ENCODE data around the gene SLC8B1. TPM values are rescaled to one million over a fixed set of nuclear protein-coding genes. Genes with fewer than 3 reads are reported as not detected.

Gene SLC8B1
- total RNA-seq, 4 donors from 2014 or later = 31.8 to 63.4 (median 38.8) TPM

DNA sequence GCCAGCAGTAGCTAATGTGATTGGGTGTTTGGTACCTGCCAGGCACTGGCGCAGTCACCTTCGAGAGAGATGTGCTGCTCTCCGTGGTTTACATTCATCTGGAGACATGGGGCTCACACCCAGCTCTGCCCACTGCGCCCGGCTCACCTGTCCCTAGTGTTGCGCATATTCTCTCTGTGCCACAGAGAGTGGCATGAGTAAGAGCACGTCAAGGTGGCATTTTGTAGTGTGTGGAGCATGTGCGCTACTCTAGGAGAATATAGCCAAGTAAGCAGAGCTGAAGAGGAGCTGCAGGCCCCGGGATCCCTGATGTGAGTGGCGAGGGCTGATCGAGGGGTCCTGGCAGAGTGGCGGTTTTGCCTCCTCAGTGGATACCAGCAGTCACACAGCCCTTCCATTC is 66.8 kb downstream of the SLC8B1 start:
- intact Hi-C loops (cut with DNase I; ENCODE audit: low total_unique reads) = no loop called here
- TF ChIP-seq, protein P1, sequence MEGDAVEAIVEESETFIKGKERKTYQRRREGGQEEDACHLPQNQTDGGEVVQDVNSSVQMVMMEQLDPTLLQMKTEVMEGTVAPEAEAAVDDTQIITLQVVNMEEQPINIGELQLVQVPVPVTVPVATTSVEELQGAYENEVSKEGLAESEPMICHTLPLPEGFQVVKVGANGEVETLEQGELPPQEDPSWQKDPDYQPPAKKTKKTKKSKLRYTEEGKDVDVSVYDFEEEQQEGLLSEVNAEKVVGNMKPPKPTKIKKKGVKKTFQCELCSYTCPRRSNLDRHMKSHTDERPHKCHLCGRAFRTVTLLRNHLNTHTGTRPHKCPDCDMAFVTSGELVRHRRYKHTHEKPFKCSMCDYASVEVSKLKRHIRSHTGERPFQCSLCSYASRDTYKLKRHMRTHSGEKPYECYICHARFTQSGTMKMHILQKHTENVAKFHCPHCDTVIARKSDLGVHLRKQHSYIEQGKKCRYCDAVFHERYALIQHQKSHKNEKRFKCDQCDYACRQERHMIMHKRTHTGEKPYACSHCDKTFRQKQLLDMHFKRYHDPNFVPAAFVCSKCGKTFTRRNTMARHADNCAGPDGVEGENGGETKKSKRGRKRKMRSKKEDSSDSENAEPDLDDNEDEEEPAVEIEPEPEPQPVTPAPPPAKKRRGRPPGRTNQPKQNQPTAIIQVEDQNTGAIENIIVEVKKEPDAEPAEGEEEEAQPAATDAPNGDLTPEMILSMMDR (IDR thresholded peaks at IDR 0.05) = no peak
- no peak for TF ChIP-seq POLR2A (IDR thresholded peaks at IDR 0.05)
- 96 to 98% methylated on average over 12 of the region's 12 CpGs for WGBS, 2 donors
- DNase-seq (ENCODE audit: low spot score in 2 of 2) = no peak
- H3K4me3 ChIP-seq (ENCODE audit: low read depth, poor library complexity, severe bottlenecking) = no peak overlapping the region

DNA sequence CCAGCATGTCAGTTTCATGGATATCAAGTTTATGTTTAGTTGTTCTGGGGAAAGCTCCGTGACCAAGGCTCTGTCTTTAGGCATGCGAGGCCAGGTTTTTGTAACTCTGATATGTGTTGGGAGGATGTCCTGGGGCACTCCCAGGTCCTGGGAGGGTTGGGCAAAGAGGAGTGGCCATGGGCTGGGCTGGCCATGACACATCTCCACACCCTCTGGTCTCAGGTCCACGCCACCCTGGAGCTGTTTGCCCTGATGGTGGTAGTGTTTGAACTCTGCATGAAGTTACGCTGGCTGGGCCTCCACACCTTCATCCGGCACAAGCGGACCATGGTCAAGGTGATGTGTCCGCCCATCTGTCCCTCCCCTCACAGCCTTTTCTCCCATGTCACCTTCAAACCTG is 67.3 kb downstream of the SLC8B1 start:
- intact Hi-C loops (cut with DNase I; ENCODE audit: low total_unique reads) = no loop called here
- WGBS, 2 donors = 90 to 94% methylated on average over 7 of the region's 7 CpGs
- no peak for TF ChIP-seq POLR2A (IDR thresholded peaks at IDR 0.05)

DNA sequence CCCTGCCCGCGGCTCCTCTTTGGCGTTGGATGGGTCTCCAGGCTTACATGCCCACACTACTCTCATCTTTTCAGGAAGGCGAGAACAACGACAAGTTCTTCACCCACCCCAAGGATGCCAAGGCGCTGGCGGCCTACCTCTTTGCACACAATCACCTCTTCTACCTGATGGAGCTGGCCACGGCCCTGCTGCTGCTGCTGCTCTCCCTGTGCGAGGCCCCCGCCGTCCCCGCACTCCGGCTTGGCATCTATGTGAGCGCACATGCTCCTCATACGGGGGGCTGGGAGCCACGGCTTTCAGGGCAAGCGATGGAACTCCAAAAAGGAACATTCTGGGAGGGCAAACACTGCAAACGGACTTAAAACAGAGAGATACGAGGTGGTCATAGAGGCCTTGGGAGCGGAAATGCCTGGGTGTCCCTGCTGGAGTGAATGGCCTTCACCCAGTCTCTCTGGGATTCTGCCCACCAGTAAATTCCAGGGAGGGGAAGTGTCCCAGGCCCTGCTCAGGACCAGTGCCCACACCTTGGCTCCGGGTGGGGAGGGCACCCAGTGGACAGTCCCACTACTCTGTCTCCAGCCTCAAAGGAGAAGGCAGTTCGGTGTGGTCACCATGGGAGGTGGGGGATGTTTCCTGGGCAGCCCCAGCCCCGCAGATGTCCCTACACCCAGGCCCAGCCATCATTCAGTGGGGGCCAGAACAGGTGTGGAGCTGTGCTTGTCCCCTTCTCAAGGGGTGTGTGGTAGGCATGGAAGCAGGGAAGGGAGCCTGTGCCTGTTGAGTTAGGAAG is 68.6 kb downstream of the SLC8B1 start:
- 94% methylated on average over 23 of the region's 23 CpGs for WGBS, 2 donors
- no peak for DNase-seq (ENCODE audit: low spot score in 2 of 2)
- H3K4me3 ChIP-seq (ENCODE audit: low read depth, poor library complexity, severe bottlenecking) = no peak overlapping the region
- TF ChIP-seq POLR2A (IDR thresholded peaks at IDR 0.05) = no peak
- TF ChIP-seq, protein P1 (IDR thresholded peaks at IDR 0.05) = no peak
- intact Hi-C loops (cut with DNase I; ENCODE audit: low total_unique reads) = no loop called here

More for the DNA sequence above, 67.3 kb downstream of the SLC8B1 start:
- no peak for DNase-seq (ENCODE audit: low spot score in 2 of 2)
- no peak overlapping the region for H3K4me3 ChIP-seq (ENCODE audit: low read depth, poor library complexity, severe bottlenecking)

- DNase-seq (ENCODE audit: low spot score in 2 of 2) = no peak
- WGBS, 2 donors = 91 to 95% methylated on average over 9 of the region's 9 CpGs
- H3K4me3 ChIP-seq (ENCODE audit: low read depth, poor library complexity, severe bottlenecking) = no peak overlapping the region
- TF ChIP-seq, protein P1 (IDR thresholded peaks at IDR 0.05) = no peak
- no peak for TF ChIP-seq POLR2A (IDR thresholded peaks at IDR 0.05)
- intact Hi-C loops (cut with DNase I; ENCODE audit: low total_unique reads) = no loop called here
Observed at GRCh38 chr12:113263431-113263963, 71.4 kb downstream of the SLC8B1 start.

GRCh38 chr12:113262710-113263109 is 72.2 kb downstream of the SLC8B1 start:
- no peak overlapping the region for H3K4me3 ChIP-seq (ENCODE audit: low read depth, poor library complexity, severe bottlenecking)

GRCh38 chr12:113261847-113262470 is 73.0 kb downstream of the SLC8B1 start:
- WGBS, 2 donors = 73 to 74% methylated on average over 6 of the region's 6 CpGs
- intact Hi-C loops (cut with DNase I; ENCODE audit: low total_unique reads) = no loop called here
- no peak overlapping the region for H3K4me3 ChIP-seq (ENCODE audit: low read depth, poor library complexity, severe bottlenecking)
- TF ChIP-seq POLR2A (IDR thresholded peaks at IDR 0.05) = no peak
- TF ChIP-seq, protein P1 (IDR thresholded peaks at IDR 0.05) = no peak
- no peak for DNase-seq (ENCODE audit: low spot score in 2 of 2)

More at GRCh38 chr12:113262710-113263109, 72.2 kb downstream of the SLC8B1 start:
- intact Hi-C loops (cut with DNase I; ENCODE audit: low total_unique reads) = no loop called here
- no peak for DNase-seq (ENCODE audit: low spot score in 2 of 2)
- TF ChIP-seq POLR2A (IDR thresholded peaks at IDR 0.05) = no peak
- TF ChIP-seq, protein P1 (IDR thresholded peaks at IDR 0.05) = no peak
